ENCODE results near the gene RAB40C. TPM values are rescaled to one million over a fixed set of nuclear protein-coding genes. Genes with fewer than 3 reads are reported as not detected.

RAB40C gene
- total and polyA plus RNA-seq, 9 of the 15 experiments (the other 6 are each of a cell fraction or from before 2014, with no cell fraction given) = 0.17 to 23.4 (median 8.7) TPM

DNA sequence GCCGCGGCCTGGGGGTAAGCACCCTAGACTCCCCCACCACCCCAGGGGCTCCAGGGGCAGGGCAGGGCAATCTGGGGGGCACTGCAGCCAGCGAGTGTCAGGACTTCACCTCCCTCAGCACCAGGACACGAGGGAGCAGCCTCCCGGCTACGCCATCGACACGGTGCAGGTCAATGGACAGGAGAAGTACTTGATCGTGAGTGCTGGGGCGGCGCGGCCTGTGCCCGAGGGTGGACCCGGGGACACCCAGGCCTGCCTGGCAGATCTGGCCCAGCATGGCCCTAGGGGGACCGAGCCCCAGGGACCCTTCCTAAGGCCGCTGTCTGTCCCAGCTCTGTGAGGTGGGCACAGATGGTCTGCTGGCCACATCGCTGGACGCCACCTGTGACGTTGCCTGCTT is 82.5 kb downstream of the RAB40C start:
- Histone ChIP-seq H3K9me3 (replicated peaks; ENCODE audit: control insufficient read depth, insufficient read depth, low read depth, low read length) (no peaks in the 10 kb centered on the region), H3K9ac (ENCODE audit: insufficient read depth in 1 of 2, low read depth in 2 of 2, low read length in 2 of 2) (no peak overlapping the region; a peak in 1 of 4 replicates), H3K36me3 (ENCODE audit: control insufficient read depth, insufficient read depth, low read length) (peaks cover 62% of the 10 kb centered on the region), H3K4me3 (no peak overlapping the region), H3K9me1 (ENCODE audit: control insufficient read depth, insufficient read depth, low read length) (no peaks in the 10 kb centered on the region), H2AFZ (ENCODE audit: low read depth, low read length) (no peak overlapping the region), H3K27me3 (ENCODE audit: control insufficient read depth in 2 of 2, insufficient read depth in 2 of 2, low read length in 2 of 2) (no peaks in the 10 kb centered on the region), H3K4me2 (ENCODE audit: insufficient read depth, low read length) (no peak overlapping the region), H3K79me2 (ENCODE audit: control insufficient read depth, insufficient read depth, low read length) (peaks cover 28% of the 10 kb centered on the region), H4K20me1 (replicated peaks; ENCODE audit: control insufficient read depth, insufficient read depth, low read length) (0 out of 2 replicates have a peak, but pooled peaks cover 4% of the 10 kb centered on the region), H3K4me1 (replicated peaks in 1 of 2; ENCODE audit: control insufficient read depth in 2 of 2, insufficient read depth in 2 of 2, low read length in 2 of 2) (peaks cover 23 to 98% of the 10 kb centered on the region in 2 experiments), H3K27ac (ENCODE audit: extremely low read depth, low read depth, low read length) (no peak overlapping the region)
- POLR2A ChIA-PET = interaction anchor here (0.7 to 1.6 kb wide), 3 partner anchors 10 to 84 kb away, joined by 3 to 5 read pairs (median 4); no protein-coding TSS in a partner anchor
- in situ Hi-C loops (cut with MboI) (loop anchor here (10.0 kb wide), 1 partner anchor 278 kb away; the partner anchor contains the start of gene NME4), intact Hi-C loops (cut with micrococcal nuclease) (no loop called here)
- TF ChIP-seq, protein P1, sequence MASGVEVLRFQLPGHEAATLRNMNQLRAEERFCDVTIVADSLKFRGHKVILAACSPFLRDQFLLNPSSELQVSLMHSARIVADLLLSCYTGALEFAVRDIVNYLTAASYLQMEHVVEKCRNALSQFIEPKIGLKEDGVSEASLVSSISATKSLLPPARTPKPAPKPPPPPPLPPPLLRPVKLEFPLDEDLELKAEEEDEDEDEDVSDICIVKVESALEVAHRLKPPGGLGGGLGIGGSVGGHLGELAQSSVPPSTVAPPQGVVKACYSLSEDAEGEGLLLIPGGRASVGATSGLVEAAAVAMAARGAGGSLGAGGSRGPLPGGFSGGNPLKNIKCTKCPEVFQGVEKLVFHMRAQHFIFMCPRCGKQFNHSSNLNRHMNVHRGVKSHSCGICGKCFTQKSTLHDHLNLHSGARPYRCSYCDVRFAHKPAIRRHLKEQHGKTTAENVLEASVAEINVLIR (CRISPR knock-in tag; IDR thresholded peaks at IDR 0.05) = no peak
- no peak for TF ChIP-seq ZNF778 (CRISPR knock-in tag; IDR thresholded peaks at IDR 0.05)
- FAIRE-seq (no peak), ATAC-seq (no peak), DNase-seq (ENCODE audit: extremely low read depth in 1 of 4, low spot score in 3 of 4) (no peak)
- CTCF ChIA-PET (ENCODE audit: low intra/inter-chr PET ratio) = interaction anchor here (0.6 kb wide), 1 partner anchor 93 kb away, joined by 3 read pairs; no protein-coding TSS in a partner anchor
- no TSS peak for BruUV-seq (replicated peaks)
- 98% methylated on average over 7 of the region's 19 CpGs for WGBS (ENCODE audit: insufficient coverage, low coverage, missing lambda C conversion rate)

DNA sequence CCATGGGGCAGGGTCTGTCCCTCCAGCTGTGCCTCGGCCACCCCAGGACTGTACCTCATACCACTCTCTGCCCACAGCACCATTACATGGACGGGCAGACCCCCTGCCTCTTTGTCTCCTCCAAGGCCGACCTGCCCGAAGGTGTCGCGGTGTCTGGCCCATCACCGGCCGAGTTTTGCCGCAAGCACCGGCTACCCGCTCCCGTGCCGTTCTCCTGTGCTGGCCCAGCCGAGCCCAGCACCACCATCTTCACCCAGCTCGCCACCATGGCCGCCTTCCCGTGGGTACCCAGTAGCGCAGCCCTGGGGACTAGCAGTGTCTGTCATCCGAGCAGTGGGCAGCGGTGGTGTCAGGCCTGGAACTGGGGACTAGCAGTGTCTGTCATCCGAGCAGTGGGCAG is 83.0 kb downstream of the RAB40C start:
- POLR2A ChIA-PET = interaction anchor here (0.7 to 1.6 kb wide), 5 partner anchors 10 to 106 kb away, joined by 3 to 5 read pairs (median 3); partner anchors contain the start of gene NHLRC4
- Histone ChIP-seq H3K9me3 (replicated peaks; ENCODE audit: control insufficient read depth, insufficient read depth, low read depth, low read length) (no peaks in the 10 kb centered on the region), H3K9me1 (ENCODE audit: control insufficient read depth, insufficient read depth, low read length) (no peaks in the 10 kb centered on the region), H4K20me1 (replicated peaks; ENCODE audit: control insufficient read depth, insufficient read depth, low read length) (0 out of 2 replicates have a peak, but pooled peaks cover 4% of the 10 kb centered on the region), H3K27ac (ENCODE audit: extremely low read depth, low read depth, low read length) (no peak overlapping the region), H3K4me2 (ENCODE audit: insufficient read depth, low read length) (no peak overlapping the region), H3K79me2 (ENCODE audit: control insufficient read depth, insufficient read depth, low read length) (peaks cover 28% of the 10 kb centered on the region), H3K4me1 (replicated peaks in 1 of 2; ENCODE audit: control insufficient read depth in 2 of 2, insufficient read depth in 2 of 2, low read length in 2 of 2) (peaks cover 19 to 98% of the 10 kb centered on the region in 2 experiments), H3K27me3 (ENCODE audit: control insufficient read depth in 2 of 2, insufficient read depth in 2 of 2, low read length in 2 of 2) (no peaks in the 10 kb centered on the region), H3K36me3 (ENCODE audit: control insufficient read depth, insufficient read depth, low read length) (peaks cover 63% of the 10 kb centered on the region), H2AFZ (ENCODE audit: low read depth, low read length) (no peak overlapping the region), H3K9ac (ENCODE audit: insufficient read depth in 1 of 2, low read depth in 2 of 2, low read length in 2 of 2) (peak overlapping the region in 1 of 2 experiments; percentile 61; a peak in 1 of 4 replicates), H3K4me3 (no peak overlapping the region)
- WGBS (ENCODE audit: insufficient coverage, low coverage, missing lambda C conversion rate) = over 99% methylated on average over 19 of the region's 21 CpGs
- in situ Hi-C loops (cut with MboI) = loop anchor here (10.0 kb wide), 1 partner anchor 278 kb away; the partner anchor contains the start of gene NME4
- TF ChIP-seq THRAP3 (IDR thresholded peaks at IDR 0.05; ENCODE audit: borderline replicate concordance) (no peak), ZNF445 (CRISPR knock-in tag; IDR thresholded peaks at IDR 0.05; ENCODE audit: low read depth) (no peak), XRCC4 (IDR thresholded peaks at IDR 0.05; ENCODE audit: extremely low read depth, insufficient read depth, insufficient read length) (no peak), MTA2 (IDR thresholded peaks at IDR 0.05; ENCODE audit: low read depth) (no peak), POLR2G (IDR thresholded peaks at IDR 0.05; ENCODE audit: low read depth, low read length) (0 out of 2 replicates have a peak, but pooled peaks have one; percentile 30), ILF3 (IDR thresholded peaks at IDR 0.05; ENCODE audit: borderline replicate concordance) (no peak)
- TF ChIP-seq, protein P2, sequence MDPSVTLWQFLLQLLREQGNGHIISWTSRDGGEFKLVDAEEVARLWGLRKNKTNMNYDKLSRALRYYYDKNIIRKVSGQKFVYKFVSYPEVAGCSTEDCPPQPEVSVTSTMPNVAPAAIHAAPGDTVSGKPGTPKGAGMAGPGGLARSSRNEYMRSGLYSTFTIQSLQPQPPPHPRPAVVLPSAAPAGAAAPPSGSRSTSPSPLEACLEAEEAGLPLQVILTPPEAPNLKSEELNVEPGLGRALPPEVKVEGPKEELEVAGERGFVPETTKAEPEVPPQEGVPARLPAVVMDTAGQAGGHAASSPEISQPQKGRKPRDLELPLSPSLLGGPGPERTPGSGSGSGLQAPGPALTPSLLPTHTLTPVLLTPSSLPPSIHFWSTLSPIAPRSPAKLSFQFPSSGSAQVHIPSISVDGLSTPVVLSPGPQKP (CRISPR knock-in tag; IDR thresholded peaks at IDR 0.05) = no peak
- TF ChIP-seq, protein P3, sequence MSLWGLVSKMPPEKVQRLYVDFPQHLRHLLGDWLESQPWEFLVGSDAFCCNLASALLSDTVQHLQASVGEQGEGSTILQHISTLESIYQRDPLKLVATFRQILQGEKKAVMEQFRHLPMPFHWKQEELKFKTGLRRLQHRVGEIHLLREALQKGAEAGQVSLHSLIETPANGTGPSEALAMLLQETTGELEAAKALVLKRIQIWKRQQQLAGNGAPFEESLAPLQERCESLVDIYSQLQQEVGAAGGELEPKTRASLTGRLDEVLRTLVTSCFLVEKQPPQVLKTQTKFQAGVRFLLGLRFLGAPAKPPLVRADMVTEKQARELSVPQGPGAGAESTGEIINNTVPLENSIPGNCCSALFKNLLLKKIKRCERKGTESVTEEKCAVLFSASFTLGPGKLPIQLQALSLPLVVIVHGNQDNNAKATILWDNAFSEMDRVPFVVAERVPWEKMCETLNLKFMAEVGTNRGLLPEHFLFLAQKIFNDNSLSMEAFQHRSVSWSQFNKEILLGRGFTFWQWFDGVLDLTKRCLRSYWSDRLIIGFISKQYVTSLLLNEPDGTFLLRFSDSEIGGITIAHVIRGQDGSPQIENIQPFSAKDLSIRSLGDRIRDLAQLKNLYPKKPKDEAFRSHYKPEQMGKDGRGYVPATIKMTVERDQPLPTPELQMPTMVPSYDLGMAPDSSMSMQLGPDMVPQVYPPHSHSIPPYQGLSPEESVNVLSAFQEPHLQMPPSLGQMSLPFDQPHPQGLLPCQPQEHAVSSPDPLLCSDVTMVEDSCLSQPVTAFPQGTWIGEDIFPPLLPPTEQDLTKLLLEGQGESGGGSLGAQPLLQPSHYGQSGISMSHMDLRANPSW (CRISPR knock-in tag; IDR thresholded peaks at IDR 0.05) = no peak
- DNase-seq (ENCODE audit: extremely low read depth in 1 of 4, low spot score in 3 of 4) (no peak), FAIRE-seq (no peak), ATAC-seq (no peak)
- no TSS peak for BruUV-seq (replicated peaks)
- intact Hi-C loops (cut with micrococcal nuclease) = no loop called here
- CTCF ChIA-PET (ENCODE audit: low intra/inter-chr PET ratio) = interaction anchor here (0.6 kb wide), 1 partner anchor 94 kb away, joined by 3 read pairs; no protein-coding TSS in a partner anchor
